GM12873 (cell line): ENCODE measurements around the gene TTLL11.
A peak's percentile ranks its signal among the peaks of the same experiment; 100 is the strongest.

ENCODE experiments used
- TF ChIP-seq, protein P1 (sequence below): IDR thresholded peaks from 2 replicates; pipeline ENCODE4 v1.5.1; 2012; ENCODE audit warnings: low read depth, mild to moderate bottlenecking, moderate library complexity, low read length, control low read depth; ENCODE audit not compliant: insufficient read depth; ENCODE audit errors: missing control alignments

Gene TTLL11

DNA sequence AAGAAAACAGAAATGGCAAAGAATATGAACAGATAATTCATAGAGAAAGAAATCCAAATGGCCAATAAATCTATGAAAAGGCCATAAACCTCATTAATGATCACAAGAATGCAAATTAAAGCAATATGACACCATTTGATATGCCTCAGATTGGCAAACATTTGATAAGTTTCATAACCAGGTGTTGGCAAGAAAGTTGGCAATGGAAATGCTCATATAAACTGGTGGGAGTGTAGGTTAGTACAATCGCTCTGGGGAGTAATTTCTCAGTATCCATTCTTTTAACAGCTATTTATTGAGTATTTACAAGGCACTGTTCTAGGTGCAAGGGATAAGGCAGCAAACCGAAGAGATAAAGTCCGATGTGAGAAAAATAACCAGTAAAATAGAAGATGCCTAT, 154.5 kb downstream of the TTLL11 start:
- TF ChIP-seq, protein P1, sequence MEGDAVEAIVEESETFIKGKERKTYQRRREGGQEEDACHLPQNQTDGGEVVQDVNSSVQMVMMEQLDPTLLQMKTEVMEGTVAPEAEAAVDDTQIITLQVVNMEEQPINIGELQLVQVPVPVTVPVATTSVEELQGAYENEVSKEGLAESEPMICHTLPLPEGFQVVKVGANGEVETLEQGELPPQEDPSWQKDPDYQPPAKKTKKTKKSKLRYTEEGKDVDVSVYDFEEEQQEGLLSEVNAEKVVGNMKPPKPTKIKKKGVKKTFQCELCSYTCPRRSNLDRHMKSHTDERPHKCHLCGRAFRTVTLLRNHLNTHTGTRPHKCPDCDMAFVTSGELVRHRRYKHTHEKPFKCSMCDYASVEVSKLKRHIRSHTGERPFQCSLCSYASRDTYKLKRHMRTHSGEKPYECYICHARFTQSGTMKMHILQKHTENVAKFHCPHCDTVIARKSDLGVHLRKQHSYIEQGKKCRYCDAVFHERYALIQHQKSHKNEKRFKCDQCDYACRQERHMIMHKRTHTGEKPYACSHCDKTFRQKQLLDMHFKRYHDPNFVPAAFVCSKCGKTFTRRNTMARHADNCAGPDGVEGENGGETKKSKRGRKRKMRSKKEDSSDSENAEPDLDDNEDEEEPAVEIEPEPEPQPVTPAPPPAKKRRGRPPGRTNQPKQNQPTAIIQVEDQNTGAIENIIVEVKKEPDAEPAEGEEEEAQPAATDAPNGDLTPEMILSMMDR: no peak

DNA sequence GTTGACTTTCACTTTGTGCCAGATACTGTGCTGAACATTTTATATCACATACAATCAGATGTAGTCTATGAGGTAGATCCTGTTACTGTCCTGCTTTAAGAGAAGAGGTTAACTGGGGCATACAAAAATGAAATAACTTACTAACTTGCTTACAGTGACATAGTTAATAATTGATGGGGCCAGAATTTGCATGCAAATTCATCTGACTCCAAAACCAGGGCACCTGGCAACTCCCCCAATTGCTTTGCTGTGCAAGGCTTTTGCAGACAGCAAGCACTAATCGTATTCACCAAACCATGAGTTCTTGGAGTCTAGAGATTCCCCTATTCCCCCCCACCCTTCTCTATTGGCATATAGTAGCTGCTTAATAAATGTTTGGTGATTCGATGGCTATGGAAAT, 155.9 kb downstream of the TTLL11 start:
- TF ChIP-seq, protein P1: no peak

DNA sequence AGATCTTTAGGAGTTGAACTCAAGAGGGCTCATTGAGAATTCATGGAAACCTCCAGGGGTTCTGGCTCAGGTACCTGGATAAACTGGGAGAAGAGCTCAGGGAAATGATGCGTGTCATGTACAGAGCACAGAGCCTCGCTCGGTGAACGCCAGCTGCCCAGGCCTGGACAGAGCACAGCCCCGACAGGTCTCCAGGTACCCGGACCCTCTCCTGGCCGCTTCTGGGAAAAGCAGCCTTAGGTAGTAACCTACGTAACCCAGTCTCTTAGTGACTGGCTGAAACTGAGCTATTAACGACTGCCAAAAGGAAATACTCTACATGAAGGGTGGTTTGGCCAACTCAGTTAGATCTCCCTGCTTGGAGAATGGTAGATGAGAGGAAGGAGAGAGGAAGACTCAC, 157.4 kb downstream of the TTLL11 start:
- TF ChIP-seq, protein P1: no peak

DNA sequence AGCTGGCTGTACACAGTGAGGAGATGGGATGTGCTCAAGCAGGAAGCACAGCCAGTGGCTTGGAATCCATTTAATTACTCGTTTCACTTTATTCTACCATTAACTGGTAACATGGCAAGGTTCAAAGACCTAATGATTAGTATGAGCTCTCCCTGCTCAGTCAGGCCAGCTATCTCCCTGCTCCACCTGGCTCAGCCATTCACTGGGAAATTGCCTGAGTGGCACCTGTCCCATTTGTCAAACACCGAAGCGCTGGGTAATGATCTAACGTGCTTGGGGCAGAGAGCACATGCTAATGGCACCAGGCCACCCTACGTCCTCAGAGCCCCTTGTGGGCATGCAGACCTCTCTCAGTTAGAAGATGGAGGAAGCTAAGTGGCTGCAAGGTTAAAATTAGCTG, 162.2 kb downstream of the TTLL11 start:
- TF ChIP-seq, protein P1: no peak

DNA sequence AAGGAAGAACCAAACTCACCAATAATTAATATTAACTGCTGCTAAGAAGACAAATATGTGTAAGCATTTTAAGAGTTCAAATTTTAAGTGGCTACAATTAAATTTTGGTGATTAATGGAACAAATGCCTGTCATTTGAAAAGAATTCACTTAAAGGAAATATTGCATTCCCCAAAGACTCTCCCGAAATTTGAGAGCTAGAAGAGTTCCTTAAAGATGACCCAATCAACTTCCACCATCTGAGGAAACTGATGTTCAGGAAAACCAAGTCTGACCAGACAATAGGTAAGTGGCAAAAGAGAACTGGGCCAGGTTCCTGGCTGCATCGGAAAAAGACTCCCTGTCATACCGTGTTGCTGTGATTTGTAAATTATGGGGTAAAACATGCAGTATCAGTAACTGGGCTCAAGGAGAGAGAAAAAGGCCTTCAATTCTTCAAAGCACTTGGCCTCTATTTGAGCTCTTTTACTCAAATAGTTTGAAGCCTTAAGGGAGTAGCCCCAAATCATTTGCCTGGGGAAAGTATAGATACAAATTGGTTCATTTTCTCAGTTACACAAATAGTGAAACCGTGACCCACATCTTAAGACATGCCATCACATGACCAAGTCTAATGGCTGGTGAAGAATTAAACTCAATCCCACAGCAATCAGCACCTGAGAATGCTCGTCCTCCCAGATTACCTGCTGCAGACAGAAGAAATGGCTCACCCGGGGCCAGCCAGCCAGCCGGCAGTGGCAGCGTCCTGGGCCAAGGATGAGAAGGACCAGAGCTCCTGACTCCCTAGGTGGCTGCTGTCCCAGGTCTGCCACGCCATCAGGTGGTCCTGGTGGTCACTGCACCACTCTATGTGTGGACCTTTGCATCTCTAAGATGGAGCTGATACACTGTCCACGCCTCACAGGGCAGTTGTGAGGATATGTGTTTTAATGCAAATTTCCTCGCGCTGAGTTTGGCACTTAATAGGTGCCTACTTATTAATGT, 162.9 kb downstream of the TTLL11 start:
- TF ChIP-seq, protein P1: peak; percentile 13

DNA sequence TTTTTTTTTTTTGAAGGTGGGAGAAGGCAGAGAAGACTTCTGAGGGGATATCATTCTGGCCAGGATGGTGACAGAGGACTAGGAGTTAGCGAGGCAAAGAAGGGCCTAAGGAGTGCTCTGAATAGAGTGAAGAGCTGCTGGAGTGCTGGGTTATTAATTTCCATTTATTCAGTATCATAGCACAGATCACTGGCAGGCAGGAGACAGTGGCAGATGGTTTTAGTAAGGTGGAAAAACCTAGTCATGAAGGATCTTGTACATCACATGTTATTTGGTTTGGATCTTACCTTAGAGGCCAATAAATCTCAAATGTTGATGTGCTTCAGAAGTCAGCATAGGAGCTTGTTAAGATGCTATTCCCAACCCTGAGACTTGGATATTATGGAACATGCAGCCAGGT, 165.5 kb downstream of the TTLL11 start:
- TF ChIP-seq, protein P1: no peak

DNA sequence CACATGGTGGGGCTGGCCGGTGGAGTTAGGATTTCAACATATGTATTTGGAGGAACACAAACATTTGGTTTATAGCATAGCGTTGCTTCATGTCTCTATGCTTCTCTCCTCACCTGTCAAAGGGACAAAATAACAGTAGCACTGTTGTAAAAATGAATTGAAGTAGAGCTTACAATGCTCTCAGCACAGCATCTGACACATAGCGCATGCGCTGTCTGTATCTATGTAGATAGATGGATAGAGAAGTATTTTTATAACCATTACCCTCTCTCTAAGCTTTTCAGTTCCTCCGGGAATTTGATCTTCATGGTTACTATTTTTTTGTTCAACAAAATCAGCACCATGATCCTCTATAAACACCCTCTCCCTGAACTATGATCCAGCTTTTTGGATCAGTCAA, 166.0 kb downstream of the TTLL11 start:
- TF ChIP-seq, protein P1: no peak
